Type B pancreatic cell (in vitro differentiated cells): ENCODE measurements around the gene ZSCAN10. TPM values are rescaled to one million over a fixed set of nuclear protein-coding genes. Genes with fewer than 3 reads are reported as not detected.
A peak's percentile ranks its signal among the peaks of the same experiment; 100 is the strongest.

Experiments
- DNase-seq: peaks from one replicate; pipeline ENCODE4 v3.0.0; 2021; ENCODE audit warnings: mixed read lengths; ENCODE audit not compliant: unreplicated experiment; ENCODE audit errors: extremely low spot score
- H3K27ac Mint-ChIP-seq: 2 replicates; pipeline ENCODE4 v1.8.0; 2021; ENCODE audit warnings: mild to moderate bottlenecking, mixed read lengths
- H3K27me3 Mint-ChIP-seq: 2 replicates; pipeline ENCODE4 v1.8.0; 2021; ENCODE audit warnings: mixed read lengths
- H3K36me3 Mint-ChIP-seq: 2 replicates; pipeline ENCODE4 v1.8.0; 2021; ENCODE audit warnings: mixed read lengths
- H3K4me1 Mint-ChIP-seq: one replicate; pipeline ENCODE4 v1.8.0; 2021; ENCODE audit warnings: mixed read lengths; ENCODE audit not compliant: unreplicated experiment
- H3K4me3 Mint-ChIP-seq: 2 replicates; pipeline ENCODE4 v1.8.0; 2021; ENCODE audit warnings: mild to moderate bottlenecking, mixed read lengths
- H3K9me3 Mint-ChIP-seq: 2 replicates; pipeline ENCODE4 v1.8.0; 2021; ENCODE audit warnings: mixed read lengths
- CTCF ChIP-seq: fragments of 200-600 bp; sonication (generic); conservative IDR thresholded peaks from 2 replicates; pipeline ENCODE4 v1.5.0; 2021; ENCODE audit warnings: antibody characterized with exemption, mild to moderate bottlenecking
- total RNA-seq: library from RNA; stranded (reverse); gene quantifications from 2 replicates; pipeline ENCODE4 v1.2.1, GENCODE V29; 2021; ENCODE audit warnings: low replicate concordance

ZSCAN10 gene
- total RNA-seq, 1 donor from 2014 or later, result not detected

GRCh38 chr16:3051494-3051893 lies 47.6 kb downstream of the ZSCAN10 start:
- no peak for TF ChIP-seq CTCF
- no peak overlapping the region for H3K27ac Mint-ChIP-seq
- peaks cover 10% of the 10 kb centered on the region for H3K36me3 Mint-ChIP-seq
- H3K9me3 Mint-ChIP-seq, result no peaks in the 10 kb centered on the region
- H3K4me1 Mint-ChIP-seq, result no peaks in the 10 kb centered on the region
- peaks cover 53% of the 10 kb centered on the region for H3K27me3 Mint-ChIP-seq
- no peak overlapping the region for H3K4me3 Mint-ChIP-seq
- no peak for DNase-seq

- H3K27me3 Mint-ChIP-seq, result peaks cover 53% of the 10 kb centered on the region
- no peaks in the 10 kb centered on the region for H3K4me1 Mint-ChIP-seq
- H3K27ac Mint-ChIP-seq, result no peak overlapping the region
- peaks cover 10% of the 10 kb centered on the region for H3K36me3 Mint-ChIP-seq
- no peak for DNase-seq
- no peak for TF ChIP-seq CTCF
- H3K9me3 Mint-ChIP-seq, result no peaks in the 10 kb centered on the region
- H3K4me3 Mint-ChIP-seq, result no peak overlapping the region
Measured at GRCh38 chr16:3051009-3051408, 48.1 kb downstream of the ZSCAN10 start.

GRCh38 chr16:3050487-3050886 lies 48.6 kb downstream of the ZSCAN10 start:
- Mint-ChIP-seq H3K9me3 (no peaks in the 10 kb centered on the region), H3K27ac (no peak overlapping the region), H3K4me1 (peaks cover under 1% of the 10 kb centered on the region), H3K36me3 (peaks cover 10% of the 10 kb centered on the region), H3K4me3 (no peak overlapping the region), H3K27me3 (peaks cover 56% of the 10 kb centered on the region)
- DNase-seq, result no peak
- no peak for TF ChIP-seq CTCF

GRCh38 chr16:3049921-3050481 lies 49.1 kb downstream of the ZSCAN10 start:
- no peak overlapping the region for H3K27ac Mint-ChIP-seq
- no peak overlapping the region for H3K4me3 Mint-ChIP-seq
- peaks cover 4% of the 10 kb centered on the region for H3K4me1 Mint-ChIP-seq
- no peak for DNase-seq
- H3K9me3 Mint-ChIP-seq, result no peaks in the 10 kb centered on the region
- peaks cover 60% of the 10 kb centered on the region for H3K27me3 Mint-ChIP-seq
- H3K36me3 Mint-ChIP-seq, result peaks cover 10% of the 10 kb centered on the region
- TF ChIP-seq CTCF, result no peak

GRCh38 chr16:3047387-3047720 lies 51.7 kb downstream of the ZSCAN10 start:
- DNase-seq, result no peak
- peaks cover 4% of the 10 kb centered on the region for H3K36me3 Mint-ChIP-seq
- TF ChIP-seq CTCF, result no peak
- H3K9me3 Mint-ChIP-seq, result no peaks in the 10 kb centered on the region
- H3K27me3 Mint-ChIP-seq, result peaks cover 80% of the 10 kb centered on the region
- no peak overlapping the region for H3K27ac Mint-ChIP-seq
- peak overlapping the region; percentile 68 for H3K4me3 Mint-ChIP-seq
- peaks cover 4% of the 10 kb centered on the region for H3K4me1 Mint-ChIP-seq
